Mesenchymal stem cell (in vitro differentiated cells and primary cell): ENCODE data around the gene SRRM2.
A peak's percentile ranks its signal among the peaks of the same experiment; 100 is the strongest.

Experiments
- DNase-seq: peaks from one replicate; pipeline ENCODE4 v3.0.0-alpha.2; 2013
- H2AFZ ChIP-seq: one replicate; pipeline ENCODE4 v1.6.1; 2013; ENCODE audit warnings: low read depth, mild to moderate bottlenecking, control low read depth, inconsistent platforms, low read length, moderate library complexity
- H2AK5ac ChIP-seq: 2 replicates; pipeline ENCODE4 v1.6.1; 2013; ENCODE audit warnings: low read length, moderate library complexity, mild to moderate bottlenecking, inconsistent platforms; ENCODE audit not compliant: severe bottlenecking
- H2BK120ac ChIP-seq: one replicate; pipeline ENCODE4 v1.6.1; 2013; ENCODE audit warnings: low read depth, mild to moderate bottlenecking, inconsistent platforms, low read length, moderate library complexity
- H2BK12ac ChIP-seq, 2 experiments: one replicate each; pipeline ENCODE4 v1.6.1; 2013; ENCODE audit warnings: inconsistent platforms in 2 of 2, low read length in 2 of 2, mild to moderate bottlenecking in 2 of 2, moderate library complexity in 2 of 2, control low read depth in 1 of 2
- H2BK15ac ChIP-seq: one replicate; pipeline ENCODE4 v1.6.1; 2013; ENCODE audit warnings: mild to moderate bottlenecking, low read depth, inconsistent platforms; ENCODE audit not compliant: poor library complexity, severe bottlenecking
- H2BK5ac ChIP-seq: 2 replicates; pipeline ENCODE4 v1.6.1; 2013; ENCODE audit warnings: low read depth, mild to moderate bottlenecking, low read length, control low read depth, inconsistent platforms; ENCODE audit not compliant: poor library complexity, severe bottlenecking
- H3K14ac ChIP-seq, 2 experiments: one replicate each; pipeline ENCODE4 v1.6.1; 2013; ENCODE audit warnings: inconsistent platforms in 2 of 2, low read length in 2 of 2, control low read depth in 1 of 2, mild to moderate bottlenecking in 1 of 2, moderate library complexity in 1 of 2
- H3K18ac ChIP-seq, 2 experiments: one replicate each; pipeline ENCODE4 v1.6.1; 2013; ENCODE audit warnings: inconsistent platforms in 2 of 2, low read length in 2 of 2, control low read depth in 1 of 2, low read depth in 1 of 2, mild to moderate bottlenecking in 1 of 2
- H3K23ac ChIP-seq, 2 experiments: one replicate each; pipeline ENCODE4 v1.6.1; 2013; ENCODE audit warnings: inconsistent platforms in 2 of 2, low read length in 2 of 2, mild to moderate bottlenecking in 2 of 2, moderate library complexity in 2 of 2, control low read depth in 1 of 2
- H3K27ac ChIP-seq: 2 replicates; pipeline ENCODE4 v1.5.1; 2013; ENCODE audit warnings: mild to moderate bottlenecking, moderate library complexity, low read length, control low read depth, inconsistent platforms; ENCODE audit not compliant: poor library complexity, severe bottlenecking
- H3K27me3 ChIP-seq, 2 experiments: 2 replicates each; pipeline versions ENCODE4 v1.6.1 to v1.7.0; 2013; ENCODE audit warnings: low read length in 2 of 2, mild to moderate bottlenecking in 2 of 2, moderate library complexity in 2 of 2, control low read depth in 1 of 2, inconsistent platforms in 1 of 2; ENCODE audit not compliant: control insufficient read depth in 1 of 2, insufficient read depth in 1 of 2
- H3K36me3 ChIP-seq, 2 experiments: 2 replicates each; pipeline versions ENCODE4 v1.6.1 to v1.7.0; 2013; ENCODE audit warnings: low read length in 2 of 2, control low read depth in 1 of 2, inconsistent platforms in 1 of 2, low read depth in 1 of 2, mild to moderate bottlenecking in 1 of 2; ENCODE audit not compliant: insufficient read depth in 2 of 2, control insufficient read depth in 1 of 2
- H3K4ac ChIP-seq, 2 experiments: one replicate each; pipeline ENCODE4 v1.6.1; 2013; ENCODE audit warnings: inconsistent platforms in 2 of 2, low read length in 2 of 2, mild to moderate bottlenecking in 2 of 2, moderate library complexity in 2 of 2, control low read depth in 1 of 2, low read depth in 1 of 2
- H3K4me1 ChIP-seq: 2 replicates; pipeline ENCODE4 v1.6.1; 2013; ENCODE audit warnings: low read depth, low read length, control low read depth; ENCODE audit not compliant: control insufficient read depth, insufficient read depth
- H3K4me2 ChIP-seq: 2 replicates; pipeline ENCODE4 v1.6.1; 2013; ENCODE audit warnings: low read length, mild to moderate bottlenecking, inconsistent platforms; ENCODE audit not compliant: poor library complexity, severe bottlenecking
- H3K4me3 ChIP-seq, 2 experiments: 2 replicates each; pipeline versions ENCODE4 v1.5.1 to v1.7.0; 2013; ENCODE audit warnings: low read length in 2 of 2, mild to moderate bottlenecking in 2 of 2, control low read depth in 1 of 2, low read depth in 1 of 2; ENCODE audit not compliant: insufficient read depth in 1 of 2
- H3K79me1 ChIP-seq: replicated peaks from 2 replicates; pipeline ENCODE4 v1.6.1; 2013; ENCODE audit warnings: mild to moderate bottlenecking, control low read depth, low read length, inconsistent platforms; ENCODE audit not compliant: poor library complexity, severe bottlenecking
- H3K9ac ChIP-seq: 2 replicates; pipeline ENCODE4 v1.7.0; 2013; ENCODE audit warnings: mild to moderate bottlenecking, low read length, moderate library complexity
- H3K9me3 ChIP-seq: 2 replicates; pipeline ENCODE4 v1.7.0; 2013; ENCODE audit warnings: mild to moderate bottlenecking, low read length; ENCODE audit not compliant: control insufficient read depth
- H4K8ac ChIP-seq: one replicate; pipeline ENCODE4 v1.6.1; 2013; ENCODE audit warnings: inconsistent platforms, mild to moderate bottlenecking, low read length, moderate library complexity
- H4K91ac ChIP-seq: one replicate; pipeline ENCODE4 v1.6.1; 2013; ENCODE audit warnings: mild to moderate bottlenecking, low read length, inconsistent platforms
- WGBS: methylation state at CpG from one replicate; pipeline ENCODE4 v1.1.7; 2013; ENCODE audit warnings: mixed read lengths; 5-methylcytosine and 5-hydroxymethylcytosine counted together

The SRRM2 gene

GRCh38 chr16:2707368-2708289 lies 44.8 kb upstream of the SRRM2 start:
- no peak overlapping the region for H3K23ac ChIP-seq
- peaks cover 51 to 80% of the 10 kb centered on the region in 2 experiments for H3K36me3 ChIP-seq
- H2BK12ac ChIP-seq = no peak overlapping the region
- no peak overlapping the region for H2AFZ ChIP-seq
- no peaks in the 10 kb centered on the region for H3K4me1 ChIP-seq
- no peak overlapping the region for H3K4me2 ChIP-seq
- H2BK5ac ChIP-seq = no peak overlapping the region
- H3K18ac ChIP-seq = no peak overlapping the region
- H2BK120ac ChIP-seq = no peak overlapping the region
- 97% methylated on average over 51 of the region's 51 CpGs for WGBS
- no peak for DNase-seq
- H3K79me1 ChIP-seq = peaks cover 38% of the 10 kb centered on the region
- H2AK5ac ChIP-seq = no peak overlapping the region
- H3K9me3 ChIP-seq = no peaks in the 10 kb centered on the region
- H3K27me3 ChIP-seq = no peaks in the 10 kb centered on the region
- no peak overlapping the region for H3K14ac ChIP-seq
- H2BK15ac ChIP-seq = no peak overlapping the region
- H3K4me3 ChIP-seq = no peak overlapping the region
- H4K8ac ChIP-seq = no peak overlapping the region
- H3K4ac ChIP-seq = no peak overlapping the region
- H4K91ac ChIP-seq = no peak overlapping the region
- no peak overlapping the region for H3K9ac ChIP-seq
- H3K27ac ChIP-seq = no peak overlapping the region

- H3K9me3 ChIP-seq = no peaks in the 10 kb centered on the region
- H2BK15ac ChIP-seq = no peak overlapping the region
- no peaks in the 10 kb centered on the region for H3K27me3 ChIP-seq
- no peak overlapping the region for H3K4me3 ChIP-seq
- no peak for DNase-seq
- H3K27ac ChIP-seq = no peak overlapping the region
- no peak overlapping the region for H3K14ac ChIP-seq
- H2BK120ac ChIP-seq = no peak overlapping the region
- no peaks in the 10 kb centered on the region for H3K4me1 ChIP-seq
- 97% methylated on average over 14 of the region's 14 CpGs for WGBS
- no peak overlapping the region for H2AFZ ChIP-seq
- H3K23ac ChIP-seq = no peak overlapping the region
- H4K91ac ChIP-seq = no peak overlapping the region
- H2BK12ac ChIP-seq = no peak overlapping the region
- H3K9ac ChIP-seq = no peak overlapping the region
- peaks cover 45 to 74% of the 10 kb centered on the region in 2 experiments for H3K36me3 ChIP-seq
- peaks cover 31% of the 10 kb centered on the region for H3K79me1 ChIP-seq
- H4K8ac ChIP-seq = no peak overlapping the region
- H3K4ac ChIP-seq = no peak overlapping the region
- H3K4me2 ChIP-seq = no peak overlapping the region
- no peak overlapping the region for H2BK5ac ChIP-seq
- H3K18ac ChIP-seq = no peak overlapping the region
- H2AK5ac ChIP-seq = no peak overlapping the region
Observed at GRCh38 chr16:2708290-2708639, 44.2 kb upstream of the SRRM2 start.

- no peaks in the 10 kb centered on the region for H3K4me1 ChIP-seq
- no peak overlapping the region for H3K27ac ChIP-seq
- no peak overlapping the region for H2BK12ac ChIP-seq
- H2BK120ac ChIP-seq = no peak overlapping the region
- peaks cover 25% of the 10 kb centered on the region for H3K79me1 ChIP-seq
- no peak overlapping the region for H3K4me3 ChIP-seq
- no peak overlapping the region for H3K14ac ChIP-seq
- no peak overlapping the region for H3K18ac ChIP-seq
- 97% methylated on average over 21 of the region's 22 CpGs for WGBS
- no peak overlapping the region for H3K4me2 ChIP-seq
- no peak overlapping the region for H2AK5ac ChIP-seq
- peaks cover 37 to 67% of the 10 kb centered on the region in 2 experiments for H3K36me3 ChIP-seq
- DNase-seq = no peak
- no peaks in the 10 kb centered on the region for H3K9me3 ChIP-seq
- H4K8ac ChIP-seq = no peak overlapping the region
- H2AFZ ChIP-seq = no peak overlapping the region
- H3K23ac ChIP-seq = no peak overlapping the region
- H2BK15ac ChIP-seq = no peak overlapping the region
- H3K27me3 ChIP-seq = no peaks in the 10 kb centered on the region
- no peak overlapping the region for H3K4ac ChIP-seq
- H4K91ac ChIP-seq = no peak overlapping the region
- no peak overlapping the region for H3K9ac ChIP-seq
- peak overlapping the region; percentile 5 for H2BK5ac ChIP-seq
Observed at GRCh38 chr16:2708955-2709587, 43.4 kb upstream of the SRRM2 start.

GRCh38 chr16:2709588-2709984 lies 42.9 kb upstream of the SRRM2 start:
- no peak overlapping the region for H2AFZ ChIP-seq
- H3K18ac ChIP-seq = no peak overlapping the region
- no peak overlapping the region for H3K9ac ChIP-seq
- peaks cover 23% of the 10 kb centered on the region for H3K79me1 ChIP-seq
- 89% methylated on average over 10 of the region's 10 CpGs for WGBS
- H4K8ac ChIP-seq = no peak overlapping the region
- no peak overlapping the region for H3K4me3 ChIP-seq
- H2AK5ac ChIP-seq = no peak overlapping the region
- no peaks in the 10 kb centered on the region for H3K9me3 ChIP-seq
- no peak overlapping the region for H3K4ac ChIP-seq
- H3K23ac ChIP-seq = no peak overlapping the region
- no peak overlapping the region for H3K27ac ChIP-seq
- no peak for DNase-seq
- no peaks in the 10 kb centered on the region for H3K27me3 ChIP-seq
- H3K4me1 ChIP-seq = no peaks in the 10 kb centered on the region
- H4K91ac ChIP-seq = no peak overlapping the region
- no peak overlapping the region for H3K4me2 ChIP-seq
- H2BK120ac ChIP-seq = no peak overlapping the region
- no peak overlapping the region for H3K14ac ChIP-seq
- H2BK15ac ChIP-seq = no peak overlapping the region
- no peak overlapping the region for H2BK5ac ChIP-seq
- H3K36me3 ChIP-seq = peaks cover 36 to 62% of the 10 kb centered on the region in 2 experiments
- no peak overlapping the region for H2BK12ac ChIP-seq
